Thyroid gland (tissue), 4 donors: ENCODE data around the gene FES. TPM values are rescaled to one million over a fixed set of nuclear protein-coding genes. Genes with fewer than 3 reads are reported as not detected.

Experiments used
- DNase-seq, 2 donors: peaks; one replicate each; pipeline ENCODE4 v3.0.0-alpha.2; 2019
- H3K27ac ChIP-seq, 3 donors: fragments of 200-600 bp; sonication (generic); 1 replicate in 2 of 3; 2 replicates in 1 of 3; pipeline ENCODE4 v1.5.1; 2016 to 2019; ENCODE audit warnings: mild to moderate bottlenecking in 1 of 3, moderate library complexity in 1 of 3
- H3K27me3 ChIP-seq: fragments of 200-600 bp; sonication (generic); one replicate; pipeline ENCODE4 v1.5.1; 2019
- H3K36me3 ChIP-seq, 2 donors: fragments of 200-600 bp; sonication (generic); one replicate each; pipeline ENCODE4 v1.5.1; 2016 to 2019
- H3K4me1 ChIP-seq, 2 donors: fragments of 200-600 bp; sonication (generic); one replicate each; pipeline ENCODE4 v1.5.1; 2017 to 2019
- H3K4me3 ChIP-seq, 3 donors: fragments of 200-600 bp; sonication (generic); replicated peaks in 1 of 3; 1 replicate in 2 of 3; 2 replicates in 1 of 3; pipeline ENCODE4 v1.5.1; 2016; ENCODE audit warnings: mild to moderate bottlenecking in 1 of 3
- H3K9me3 ChIP-seq: fragments of 200-600 bp; sonication (generic); one replicate; pipeline ENCODE4 v1.5.1; 2017
- CTCF ChIP-seq, 6 experiments: fragments of 200-600 bp in 3 of 6; fragments of 450-650 bp in 3 of 6; sonication (generic) in 3 of 6; IDR thresholded peaks; one replicate each; pipeline ENCODE4 v1.5.1; 2016 to 2019; ENCODE audit warnings: antibody characterized with exemption in 6 of 6, mild to moderate bottlenecking in 2 of 6, inconsistent platforms in 1 of 6, moderate library complexity in 1 of 6
- POLR2A ChIP-seq, 2 donors: fragments of 450-650 bp; IDR thresholded peaks; one replicate each; pipeline ENCODE4 v1.6.1; 2017; ENCODE audit warnings: antibody characterized with exemption in 2 of 2, mild to moderate bottlenecking in 2 of 2, moderate library complexity in 1 of 2
- WGBS, 2 donors: methylation state at CpG; one replicate each; pipeline ENCODE4 v1.1.5; 2017; 5-methylcytosine and 5-hydroxymethylcytosine counted together
- intact Hi-C: fragments of 100-400 bp; cut with DNase I; formaldehyde crosslinking; loops from one replicate; pipeline ENCODE4 v1.15.1; 2023
- total RNA-seq, 4 donors: library from RNA; depleted of rRNA; stranded (reverse); fragments of >200 nt; gene quantifications; one replicate each; pipeline ENCODE4 v1.2.3, GENCODE V29; 2016

The FES gene
- total RNA-seq, 4 donors from 2014 or later: 34.1 to 44.5 (median 36.0) TPM

DNA sequence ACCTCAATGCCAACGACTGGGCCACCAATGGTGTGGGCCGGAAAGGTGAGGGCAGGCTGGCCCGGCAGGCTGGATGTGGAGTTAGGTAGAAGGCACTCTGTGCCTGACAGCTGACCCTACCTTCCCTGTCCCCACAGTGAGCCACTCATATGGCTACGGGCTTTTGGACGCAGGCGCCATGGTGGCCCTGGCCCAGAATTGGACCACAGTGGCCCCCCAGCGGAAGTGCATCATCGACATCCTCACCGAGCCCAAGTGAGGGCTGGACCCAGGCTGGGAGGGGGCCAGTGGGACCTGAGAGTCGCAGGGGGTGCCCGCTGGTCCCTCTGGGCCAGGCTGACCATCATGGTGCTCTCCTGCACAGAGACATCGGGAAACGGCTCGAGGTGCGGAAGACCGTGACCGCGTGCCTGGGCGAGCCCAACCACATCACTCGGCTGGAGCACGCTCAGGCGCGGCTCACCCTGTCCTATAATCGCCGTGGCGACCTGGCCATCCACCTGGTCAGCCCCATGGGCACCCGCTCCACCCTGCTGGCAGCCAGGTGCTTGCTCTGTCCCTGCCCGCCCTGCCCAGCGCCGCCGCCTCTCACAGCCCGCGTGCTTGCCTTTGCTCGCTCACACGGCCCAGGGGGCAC is 4.5 kb upstream of the FES start:
- Histone ChIP-seq H3K9me3 (no peaks in the 10 kb centered on the region), H3K36me3 (peaks cover 62 to 66% of the 10 kb centered on the region in 2 donors), H3K27ac (no peak overlapping the region), H3K27me3 (no peaks in the 10 kb centered on the region), H3K4me3 (no peak overlapping the region), H3K4me1 (peaks cover 16 to 25% of the 10 kb centered on the region in 2 donors)
- intact Hi-C loops: loop anchor here (5.0 to 10.0 kb wide), 2 partner anchors 183 to 555 kb away; no protein-coding TSS in a partner anchor
- TF ChIP-seq CTCF (IDR thresholded peaks at IDR 0.05): no peak
- no peak for TF ChIP-seq POLR2A (IDR thresholded peaks at IDR 0.05)
- 90 to 94% methylated on average over 12 to 18 of the region's 35 CpGs for WGBS, 2 donors
- no peak for DNase-seq

- H3K27me3 ChIP-seq: no peaks in the 10 kb centered on the region
- peaks cover 62 to 66% of the 10 kb centered on the region in 2 donors for H3K36me3 ChIP-seq
- no peak overlapping the region for H3K4me3 ChIP-seq
- no peak for DNase-seq
- WGBS, 2 donors: 92% methylated on average over 11 to 16 of the region's 16 CpGs
- H3K9me3 ChIP-seq: no peaks in the 10 kb centered on the region
- peaks cover 22 to 27% of the 10 kb centered on the region in 2 donors for H3K4me1 ChIP-seq
- no peak overlapping the region for H3K27ac ChIP-seq
- intact Hi-C loops: loop anchor here (10.0 kb wide), 1 partner anchor 556 kb away; no protein-coding TSS in a partner anchor
- no peak for TF ChIP-seq POLR2A (IDR thresholded peaks at IDR 0.05)
- TF ChIP-seq CTCF (IDR thresholded peaks at IDR 0.05): no peak
These were observed 3.7 kb upstream of the FES start for GRCh38 chr15:90880381-90881145.

- no peak for DNase-seq
- TF ChIP-seq CTCF (IDR thresholded peaks at IDR 0.05) (no peak), POLR2A (IDR thresholded peaks at IDR 0.05) (no peak)
- intact Hi-C loops: loop anchor here (10.0 kb wide), 1 partner anchor 557 kb away; no protein-coding TSS in a partner anchor
- Histone ChIP-seq H3K36me3 (peaks cover 56 to 59% of the 10 kb centered on the region in 2 donors), H3K27me3 (no peaks in the 10 kb centered on the region), H3K27ac (no peak overlapping the region), H3K4me3 (no peak overlapping the region), H3K4me1 (peaks cover 25 to 35% of the 10 kb centered on the region in 2 donors), H3K9me3 (no peaks in the 10 kb centered on the region)
- 90% methylated on average over 22 to 34 of the region's 35 CpGs for WGBS, 2 donors
These were observed 2.9 kb upstream of the FES start for GRCh38 chr15:90881181-90881977.

GRCh38 chr15:90881978-90882721 is 2.2 kb upstream of the FES start:
- peaks cover 49 to 52% of the 10 kb centered on the region in 2 donors for H3K36me3 ChIP-seq
- 93 to 97% methylated on average over 13 to 15 of the region's 19 CpGs for WGBS, 2 donors
- peaks cover 25 to 39% of the 10 kb centered on the region in 2 donors for H3K4me1 ChIP-seq
- H3K27me3 ChIP-seq: no peaks in the 10 kb centered on the region
- H3K4me3 ChIP-seq: no peak overlapping the region
- intact Hi-C loops: loop anchor here (10.0 kb wide), 1 partner anchor 557 kb away; no protein-coding TSS in a partner anchor
- DNase-seq: no peak
- peak overlapping the region in 2 of 3 donors; percentile 96 to 98 for H3K27ac ChIP-seq
- peak in 1 of 2 donors; percentile 7 for TF ChIP-seq POLR2A (IDR thresholded peaks at IDR 0.05)
- TF ChIP-seq CTCF (IDR thresholded peaks at IDR 0.05): no peak
- no peaks in the 10 kb centered on the region for H3K9me3 ChIP-seq
